HFFc6 (cell line): ENCODE measurements around the gene GNB1L. TPM values are rescaled to one million over a fixed set of nuclear protein-coding genes. Genes with fewer than 3 reads are reported as not detected.

Experiments used
- DNase-seq: peaks from one replicate; pipeline ENCODE4 v3.0.0-alpha.2; 2018
- H3K27ac Mint-ChIP-seq: 2 replicates; pipeline ENCODE4 v1.8.0; 2020; ENCODE audit warnings: mild to moderate bottlenecking, mixed read lengths
- H3K27me3 Mint-ChIP-seq: 2 replicates; pipeline ENCODE4 v1.8.0; 2021; ENCODE audit warnings: mild to moderate bottlenecking, moderate library complexity, mixed read lengths; ENCODE audit not compliant: insufficient read depth
- H3K36me3 Mint-ChIP-seq: 2 replicates; pipeline ENCODE4 v1.8.0; 2021; ENCODE audit warnings: low read depth, mixed read lengths
- H3K4me1 Mint-ChIP-seq: 2 replicates; pipeline ENCODE4 v1.8.0; 2020; ENCODE audit warnings: low read depth, mixed read lengths
- H3K4me3 Mint-ChIP-seq: 2 replicates; pipeline ENCODE4 v1.8.0; 2020; ENCODE audit warnings: mild to moderate bottlenecking, moderate library complexity, mixed read lengths
- H3K9me3 Mint-ChIP-seq: 2 replicates; pipeline ENCODE4 v1.8.0; 2020; ENCODE audit warnings: mild to moderate bottlenecking, mixed read lengths
- total RNA-seq, 6 experiments: library from RNA; stranded (reverse); fragmentation: NEBNext Ultra II Directional; extraction: Animal tissue kit (Norgen Biotek cat#: 25700); gene quantifications; 2 replicates in 1 of 6; 3 replicates in 5 of 6; pipeline ENCODE4 v1.2.3, GENCODE V29; 2021
- TF ChIP-seq, protein P1 (sequence below): fragments of 200-600 bp; sonication (generic); IDR thresholded peaks from 2 replicates; pipeline ENCODE4 v1.5.0; 2021; ENCODE audit warnings: antibody characterized with exemption, mild to moderate bottlenecking

The GNB1L gene
- total RNA-seq, 6 experiments from 2014 or later = 6.6 to 9.6 (median 7.6) TPM

DNA sequence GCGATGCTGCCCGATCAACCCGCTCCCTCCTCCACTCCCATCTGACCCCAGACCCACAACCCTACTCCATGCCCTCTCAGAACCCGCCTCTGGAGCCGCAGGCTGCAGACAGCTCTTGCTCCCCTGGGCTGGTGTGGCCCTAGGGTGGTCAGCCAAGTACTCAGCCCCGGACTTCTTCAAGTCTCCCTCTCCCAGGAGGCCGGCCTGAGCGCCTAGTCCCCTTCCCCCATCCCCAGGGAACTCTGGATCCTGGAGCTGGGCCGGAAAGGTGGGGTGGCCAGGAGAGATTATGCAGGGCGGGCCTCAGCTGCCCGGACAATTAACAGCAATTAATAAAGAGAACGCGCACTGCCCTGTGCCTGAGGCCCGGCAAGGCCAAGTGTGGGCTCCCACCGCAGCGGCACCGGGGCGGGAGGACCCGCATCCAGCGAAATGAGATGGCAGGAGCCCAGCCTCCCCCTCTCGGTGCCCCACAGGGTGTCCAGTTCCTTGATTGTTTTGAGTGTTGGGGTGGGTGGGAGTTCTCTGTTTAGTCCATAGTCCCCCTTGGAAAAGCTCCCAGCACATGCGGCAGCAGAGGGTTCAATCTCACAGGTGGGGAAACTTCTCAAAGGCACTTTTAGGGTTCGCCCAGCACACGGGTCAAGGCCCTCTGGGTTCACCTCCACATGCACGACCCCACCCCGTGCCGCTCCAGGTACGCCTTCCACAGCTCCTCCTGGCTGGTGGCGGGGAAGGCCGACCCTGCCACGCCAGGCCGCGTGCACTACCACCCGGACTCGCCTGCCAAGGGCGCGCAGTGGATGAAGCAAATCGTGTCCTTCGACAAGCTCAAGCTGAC, 91.0 kb downstream of the GNB1L start:
- H3K36me3 Mint-ChIP-seq = no peaks in the 10 kb centered on the region; the same call in 1 of the 2 replicates
- TF ChIP-seq, protein P1, sequence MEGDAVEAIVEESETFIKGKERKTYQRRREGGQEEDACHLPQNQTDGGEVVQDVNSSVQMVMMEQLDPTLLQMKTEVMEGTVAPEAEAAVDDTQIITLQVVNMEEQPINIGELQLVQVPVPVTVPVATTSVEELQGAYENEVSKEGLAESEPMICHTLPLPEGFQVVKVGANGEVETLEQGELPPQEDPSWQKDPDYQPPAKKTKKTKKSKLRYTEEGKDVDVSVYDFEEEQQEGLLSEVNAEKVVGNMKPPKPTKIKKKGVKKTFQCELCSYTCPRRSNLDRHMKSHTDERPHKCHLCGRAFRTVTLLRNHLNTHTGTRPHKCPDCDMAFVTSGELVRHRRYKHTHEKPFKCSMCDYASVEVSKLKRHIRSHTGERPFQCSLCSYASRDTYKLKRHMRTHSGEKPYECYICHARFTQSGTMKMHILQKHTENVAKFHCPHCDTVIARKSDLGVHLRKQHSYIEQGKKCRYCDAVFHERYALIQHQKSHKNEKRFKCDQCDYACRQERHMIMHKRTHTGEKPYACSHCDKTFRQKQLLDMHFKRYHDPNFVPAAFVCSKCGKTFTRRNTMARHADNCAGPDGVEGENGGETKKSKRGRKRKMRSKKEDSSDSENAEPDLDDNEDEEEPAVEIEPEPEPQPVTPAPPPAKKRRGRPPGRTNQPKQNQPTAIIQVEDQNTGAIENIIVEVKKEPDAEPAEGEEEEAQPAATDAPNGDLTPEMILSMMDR = no peak
- DNase-seq = no peak
- H3K4me1 Mint-ChIP-seq = peaks cover 12% of the 10 kb centered on the region
- no peak overlapping the region for H3K4me3 Mint-ChIP-seq
- H3K27me3 Mint-ChIP-seq = peaks cover 25% of the 10 kb centered on the region
- no peaks in the 10 kb centered on the region for H3K9me3 Mint-ChIP-seq
- H3K27ac Mint-ChIP-seq = no peak overlapping the region

DNA sequence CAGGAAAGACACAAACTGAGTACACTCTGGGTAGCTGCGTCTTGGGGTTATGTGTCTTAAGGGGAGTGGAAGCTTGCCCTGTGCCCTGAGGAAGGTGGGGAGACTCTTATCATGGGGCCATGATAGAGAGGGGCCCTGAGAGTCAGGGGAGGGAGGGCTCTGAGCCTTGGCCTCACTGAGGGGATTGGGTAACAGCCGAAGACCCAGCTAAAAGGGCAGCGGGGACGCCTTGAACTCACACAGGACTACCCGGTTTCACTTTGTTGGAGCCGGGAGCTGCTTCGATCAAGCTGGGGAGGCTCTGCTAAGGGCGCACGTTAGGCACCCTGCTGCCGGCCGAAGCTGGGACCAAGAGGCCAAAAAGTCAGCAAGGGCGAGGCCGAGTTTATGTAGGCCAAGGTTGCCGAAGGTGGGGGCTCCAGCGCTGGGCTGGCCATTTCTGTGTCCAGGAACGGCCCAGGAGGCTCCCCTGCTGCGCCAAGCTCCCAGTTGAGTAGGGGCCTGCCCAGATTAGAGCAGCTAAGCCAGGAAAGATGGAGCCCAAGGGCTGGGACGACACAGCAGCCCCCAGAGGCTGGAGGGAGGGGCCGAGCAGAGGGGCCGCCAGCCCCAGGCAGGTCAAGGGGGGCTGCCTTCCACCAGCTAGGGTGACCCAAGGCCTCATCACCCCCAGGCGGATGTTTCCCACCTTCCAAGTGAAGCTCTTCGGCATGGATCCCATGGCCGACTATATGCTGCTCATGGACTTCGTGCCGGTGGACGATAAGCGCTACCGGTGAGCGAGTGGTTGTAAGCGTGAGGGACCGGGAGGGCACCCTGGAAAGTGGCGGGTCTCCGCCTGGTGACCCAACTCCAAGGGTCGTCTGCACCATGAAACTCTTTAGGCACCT, 91.9 kb downstream of the GNB1L start:
- DNase-seq = no peak
- Mint-ChIP-seq H3K27me3 (peaks cover 27% of the 10 kb centered on the region), H3K9me3 (no peaks in the 10 kb centered on the region), H3K4me1 (peaks cover 12% of the 10 kb centered on the region), H3K4me3 (no peak overlapping the region), H3K36me3 (no peaks in the 10 kb centered on the region; the same call in 1 of the 2 replicates), H3K27ac (no peak overlapping the region)
- TF ChIP-seq, protein P1 = no peak

DNA sequence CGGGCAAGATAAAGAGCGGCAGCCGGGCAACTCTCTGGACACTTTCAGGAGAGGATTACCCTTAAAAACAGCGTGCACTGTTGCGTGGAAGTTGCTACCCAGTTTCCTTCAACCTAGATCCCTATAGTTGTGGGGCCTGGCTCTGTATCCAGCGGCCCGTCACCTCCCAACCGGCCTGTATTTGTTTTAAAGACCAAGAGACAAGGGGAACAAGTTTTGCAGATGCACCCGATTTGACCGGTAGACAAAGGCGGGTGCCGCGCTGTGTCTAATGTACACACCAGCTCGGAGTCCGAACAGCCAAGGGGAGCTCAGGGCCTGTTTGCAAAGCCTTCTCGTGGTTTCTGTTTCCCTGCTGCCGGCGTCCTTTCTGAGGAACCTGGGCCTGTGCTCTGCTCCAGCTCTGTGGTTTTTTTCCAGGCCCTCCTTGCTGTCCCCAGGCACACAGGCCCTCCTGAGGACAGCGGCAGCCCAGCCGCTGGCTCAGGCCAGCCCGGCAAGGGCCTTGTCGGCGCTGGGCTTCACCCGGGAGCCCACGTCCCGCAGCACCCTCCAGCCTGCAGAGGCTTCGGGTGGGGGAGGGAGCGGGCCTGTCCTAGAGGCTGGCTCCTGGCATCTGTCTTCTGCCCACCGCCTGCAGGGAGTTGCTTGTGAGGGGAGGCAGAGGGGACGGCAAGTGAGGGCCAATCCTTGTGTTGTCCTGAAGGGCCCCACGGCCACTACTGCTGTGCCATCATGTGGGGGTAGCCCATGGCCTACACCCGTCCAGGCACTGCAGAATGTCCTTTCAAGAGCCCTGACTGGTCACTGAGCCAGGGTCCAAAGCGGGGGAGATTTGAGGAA, 92.7 kb downstream of the GNB1L start:
- no peaks in the 10 kb centered on the region for H3K9me3 Mint-ChIP-seq
- TF ChIP-seq, protein P1 = no peak
- no peak for DNase-seq
- H3K36me3 Mint-ChIP-seq = no peaks in the 10 kb centered on the region; the same call in 1 of the 2 replicates
- peak overlapping the region; percentile 53; the same call in 1 of the 2 replicates for H3K4me3 Mint-ChIP-seq
- peaks cover 12% of the 10 kb centered on the region for H3K4me1 Mint-ChIP-seq
- H3K27ac Mint-ChIP-seq = no peak overlapping the region
- peaks cover 32% of the 10 kb centered on the region for H3K27me3 Mint-ChIP-seq

DNA sequence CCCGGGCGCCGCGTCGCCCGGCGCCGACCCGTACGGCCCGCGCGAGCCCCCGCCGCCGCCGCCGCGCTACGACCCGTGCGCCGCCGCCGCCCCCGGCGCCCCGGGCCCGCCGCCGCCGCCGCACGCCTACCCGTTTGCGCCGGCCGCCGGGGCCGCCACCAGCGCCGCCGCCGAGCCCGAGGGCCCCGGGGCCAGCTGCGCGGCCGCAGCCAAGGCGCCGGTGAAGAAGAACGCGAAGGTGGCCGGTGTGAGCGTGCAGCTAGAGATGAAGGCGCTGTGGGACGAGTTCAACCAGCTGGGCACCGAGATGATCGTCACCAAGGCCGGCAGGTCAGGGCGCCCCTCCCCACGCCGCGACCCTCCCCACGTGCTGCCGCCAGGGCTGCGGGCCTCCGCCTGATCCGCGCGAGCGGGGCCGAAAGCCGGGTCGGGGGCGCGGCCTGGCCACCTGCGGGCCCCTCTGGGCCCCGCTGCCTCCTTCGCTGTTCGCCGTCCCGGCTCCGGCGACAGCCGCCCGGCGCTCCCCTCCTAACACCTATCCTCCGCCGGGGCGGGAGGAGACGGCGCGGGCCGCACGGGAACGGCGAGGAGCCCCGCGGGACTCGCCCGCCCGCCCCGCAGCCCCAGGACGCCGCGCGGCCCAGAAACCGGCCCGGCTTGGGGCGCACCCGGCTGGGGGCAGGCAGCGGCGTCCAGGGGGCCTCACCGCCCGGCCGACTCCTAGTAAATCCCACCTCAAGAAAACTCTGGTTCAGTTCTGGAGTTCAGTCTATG, 93.5 kb downstream of the GNB1L start:
- Mint-ChIP-seq H3K36me3 (no peaks in the 10 kb centered on the region; the same call in 1 of the 2 replicates), H3K9me3 (no peaks in the 10 kb centered on the region), H3K27ac (no peak overlapping the region), H3K4me1 (peaks cover 12% of the 10 kb centered on the region), H3K4me3 (peak overlapping the region; percentile 53; the same call in 1 of the 2 replicates), H3K27me3 (peaks cover 34% of the 10 kb centered on the region)
- no peak for DNase-seq
- TF ChIP-seq, protein P1 = no peak
